Right ventricle myocardium inferior (tissue), 1 donor: ENCODE data around the gene LRRK1. TPM values are rescaled to one million over a fixed set of nuclear protein-coding genes. Genes with fewer than 3 reads are reported as not detected.

Experiments used
- ATAC-seq: fragments of 200-7000 bp; cut with Tn5 transposase; one replicate; pipeline ENCODE4 v1.9.1; 2020; ENCODE audit warnings: mild to moderate bottlenecking, moderate library complexity
- DNase-seq: peaks from one replicate; pipeline ENCODE4 v3.0.0; 2021; ENCODE audit errors: missing footprints
- intact Hi-C: fragments of 100-400 bp; cut with DNase I; formaldehyde crosslinking; loops from one replicate; pipeline ENCODE4 v1.11.0; 2022
- total RNA-seq: library from RNA; stranded (reverse); fragmentation: NEBNext Ultra II Directional; extraction: Animal tissue kit (Norgen Biotek cat#: 25700); gene quantifications from one replicate; pipeline ENCODE4 v1.2.1, GENCODE V29; 2021
- donor health status: DM: no; HTN: yes; CAD: no; lungs with severe emphysema.

LRRK1 gene
- total RNA-seq, 1 donor from 2014 or later: 2.7 TPM

GRCh38 chr15:101054991-101055390 is 135.8 kb downstream of the LRRK1 start:
- no peak for DNase-seq
- ATAC-seq: no peak
- intact Hi-C loops: no loop called here

GRCh38 chr15:101055411-101055810 is 136.3 kb downstream of the LRRK1 start:
- ATAC-seq: no peak
- intact Hi-C loops: no loop called here
- DNase-seq: no peak

- no peak for DNase-seq
- ATAC-seq: no peak
- intact Hi-C loops: no loop called here
Measured at GRCh38 chr15:101056366-101057334, 137.5 kb downstream of the LRRK1 start.

DNA sequence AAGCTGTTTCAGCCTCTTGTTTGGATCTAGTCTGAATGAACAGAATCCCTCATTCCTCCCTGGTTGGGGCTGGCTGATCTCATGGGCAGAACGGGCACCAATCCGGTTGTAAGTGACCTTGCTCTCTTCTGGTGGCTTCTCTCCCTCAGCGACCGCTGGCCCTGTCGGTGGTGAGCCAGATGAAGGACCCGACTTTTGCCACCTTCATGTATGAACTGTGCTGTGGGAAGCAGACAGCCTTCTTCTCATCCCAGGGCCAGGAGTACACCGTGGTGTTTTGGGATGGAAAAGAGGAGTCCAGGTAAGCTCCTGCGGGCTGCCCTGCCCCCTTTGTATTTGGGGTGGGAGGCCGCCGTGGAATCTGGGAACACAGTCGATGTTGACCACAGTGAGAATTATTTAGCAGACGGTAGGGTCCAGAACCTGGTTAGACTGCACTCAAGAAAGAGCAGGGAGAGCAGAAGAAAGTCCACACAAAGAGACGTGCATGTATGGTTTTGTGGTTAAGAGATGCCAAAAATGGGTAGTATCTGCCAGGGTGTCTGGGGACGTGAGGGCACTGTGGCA is 138.8 kb downstream of the LRRK1 start:
- no peak for ATAC-seq
- intact Hi-C loops: no loop called here

GRCh38 chr15:101058735-101059134 is 139.6 kb downstream of the LRRK1 start:
- intact Hi-C loops: no loop called here
- ATAC-seq (no peak), DNase-seq (no peak)

More for the DNA sequence above, 138.8 kb downstream of the LRRK1 start:
- no peak for DNase-seq

- DNase-seq (no peak), ATAC-seq (no peak)
- intact Hi-C loops: no loop called here
Measured at GRCh38 chr15:101059381-101060341, 140.5 kb downstream of the LRRK1 start.

DNA sequence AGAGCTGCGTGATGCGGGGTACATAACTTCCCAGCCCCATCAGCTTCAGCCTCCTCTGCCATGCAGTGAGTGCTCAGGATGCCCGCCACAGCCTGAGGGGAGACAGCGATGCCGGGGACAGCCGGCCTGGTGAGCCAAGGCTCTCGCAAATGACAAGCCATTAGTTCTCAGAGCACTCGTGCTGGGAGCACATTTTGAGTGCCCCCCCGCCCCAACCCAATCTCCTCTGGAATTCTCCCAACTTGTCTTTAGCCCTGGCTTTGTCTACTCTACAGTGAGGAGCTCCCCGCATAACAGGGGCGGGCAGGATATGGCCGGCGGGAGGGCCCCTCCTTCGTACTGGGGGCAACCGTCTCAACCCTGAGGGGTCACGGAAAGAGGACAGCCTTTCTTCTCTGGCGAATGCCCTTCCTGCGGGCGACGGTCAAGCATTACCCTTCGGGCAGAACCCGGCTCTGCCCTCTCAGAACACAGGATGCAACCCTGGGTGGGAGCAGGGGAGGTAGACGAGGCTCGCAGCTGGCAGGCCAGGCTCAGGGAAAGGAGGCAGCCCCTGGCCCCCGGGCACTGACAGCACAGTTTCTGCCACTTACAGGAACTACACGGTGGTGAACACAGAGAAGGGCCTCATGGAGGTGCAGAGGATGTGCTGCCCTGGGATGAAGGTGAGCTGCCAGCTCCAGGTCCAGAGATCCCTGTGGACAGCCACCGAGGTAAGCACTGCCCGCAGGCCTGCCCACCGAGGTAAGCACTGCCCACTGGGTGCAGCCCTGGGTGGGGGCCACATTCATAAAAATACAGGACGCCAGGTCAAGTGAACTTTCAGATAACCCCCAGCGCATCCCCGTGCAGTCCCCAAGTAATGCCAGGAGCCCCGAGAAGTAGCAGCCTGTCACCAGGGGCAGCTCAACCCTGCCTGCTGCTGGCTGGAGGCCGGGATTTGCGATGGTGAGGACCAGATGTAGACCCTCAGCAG is 141.7 kb downstream of the LRRK1 start:
- DNase-seq: no peak
- no peak for ATAC-seq
- intact Hi-C loops: no loop called here

- no peak for DNase-seq
- intact Hi-C loops: no loop called here
- no peak for ATAC-seq
Measured at GRCh38 chr15:101062063-101062462, 142.9 kb downstream of the LRRK1 start.

DNA sequence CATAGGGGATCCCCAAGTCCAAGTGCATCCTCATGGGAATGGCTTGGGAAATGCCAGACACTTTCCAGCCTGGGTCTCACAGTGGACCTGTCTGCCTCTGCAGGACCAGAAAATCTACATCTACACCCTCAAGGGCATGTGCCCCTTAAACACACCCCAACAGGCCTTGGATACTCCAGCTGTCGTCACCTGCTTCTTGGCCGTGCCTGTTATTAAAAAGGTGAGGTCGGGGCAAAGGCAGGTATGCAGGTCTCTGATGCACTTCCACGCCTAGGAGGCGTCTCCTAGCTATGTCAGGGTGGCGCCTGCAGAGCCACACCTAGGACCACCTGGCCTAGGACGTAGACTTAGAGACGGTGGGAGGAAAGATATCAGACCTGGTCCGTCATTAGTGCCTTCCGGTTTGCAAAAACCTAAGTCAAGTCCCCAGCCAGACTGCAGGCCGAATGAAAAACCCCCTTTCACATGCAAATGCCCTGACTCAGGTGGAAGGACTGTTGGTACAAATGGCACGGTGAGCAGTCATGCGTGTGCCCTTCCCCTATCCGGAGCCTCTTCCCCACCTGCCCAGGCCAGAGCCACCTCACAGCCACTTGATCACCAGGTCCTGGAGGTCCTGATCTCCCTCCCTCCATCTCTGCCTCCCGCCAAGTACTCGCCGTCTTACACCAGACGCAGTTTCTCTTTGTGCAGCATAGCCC is 143.5 kb downstream of the LRRK1 start:
- DNase-seq (no peak), ATAC-seq (no peak)
- intact Hi-C loops: no loop called here

GRCh38 chr15:101063212-101063611 is 144.1 kb downstream of the LRRK1 start:
- DNase-seq: no peak
- ATAC-seq: no peak
- intact Hi-C loops: no loop called here

GRCh38 chr15:101063891-101064794 is 145.0 kb downstream of the LRRK1 start:
- ATAC-seq: peak; percentile 66
- intact Hi-C loops: no loop called here
- DNase-seq: peak; percentile 83

DNA sequence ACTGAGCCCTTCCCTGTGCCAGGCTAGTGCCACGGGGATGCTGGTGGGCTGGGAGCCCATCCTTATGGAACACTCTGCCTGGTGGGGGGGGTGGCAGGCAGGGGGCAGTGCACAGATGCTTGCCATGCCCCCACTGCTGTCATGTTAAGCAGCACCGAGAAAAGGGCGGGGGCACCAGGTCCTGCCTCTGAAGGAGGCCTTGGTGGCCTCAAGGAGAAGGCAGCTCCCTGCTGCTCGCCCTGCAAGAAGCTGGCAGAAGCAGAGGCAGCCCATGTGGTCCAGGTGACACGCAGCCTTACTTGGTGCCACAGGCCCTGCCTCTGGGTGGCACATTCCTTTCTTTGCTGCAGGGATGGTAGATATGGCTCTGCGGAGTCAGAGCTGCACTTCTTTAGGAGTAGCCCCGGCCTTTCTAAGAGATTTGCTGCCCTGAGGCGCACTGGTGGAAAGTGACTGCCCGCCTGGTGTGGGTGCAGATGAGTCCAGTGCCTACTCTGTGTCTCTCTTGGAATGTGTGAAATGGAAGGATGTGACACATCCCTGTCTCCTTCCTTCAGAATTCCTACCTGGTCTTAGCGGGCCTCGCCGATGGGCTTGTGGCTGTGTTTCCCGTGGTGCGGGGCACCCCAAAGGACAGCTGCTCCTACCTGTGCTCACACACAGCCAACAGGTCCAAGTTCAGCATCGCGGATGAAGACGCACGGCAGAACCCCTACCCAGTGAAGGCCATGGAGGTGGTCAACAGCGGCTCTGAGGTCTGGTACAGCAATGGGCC is 145.8 kb downstream of the LRRK1 start:
- DNase-seq (peak; percentile 55), ATAC-seq (no peak)
- intact Hi-C loops: no loop called here

- ATAC-seq: no peak
- no peak for DNase-seq
- intact Hi-C loops: no loop called here
Measured at GRCh38 chr15:101065570-101066221, 146.5 kb downstream of the LRRK1 start.

DNA sequence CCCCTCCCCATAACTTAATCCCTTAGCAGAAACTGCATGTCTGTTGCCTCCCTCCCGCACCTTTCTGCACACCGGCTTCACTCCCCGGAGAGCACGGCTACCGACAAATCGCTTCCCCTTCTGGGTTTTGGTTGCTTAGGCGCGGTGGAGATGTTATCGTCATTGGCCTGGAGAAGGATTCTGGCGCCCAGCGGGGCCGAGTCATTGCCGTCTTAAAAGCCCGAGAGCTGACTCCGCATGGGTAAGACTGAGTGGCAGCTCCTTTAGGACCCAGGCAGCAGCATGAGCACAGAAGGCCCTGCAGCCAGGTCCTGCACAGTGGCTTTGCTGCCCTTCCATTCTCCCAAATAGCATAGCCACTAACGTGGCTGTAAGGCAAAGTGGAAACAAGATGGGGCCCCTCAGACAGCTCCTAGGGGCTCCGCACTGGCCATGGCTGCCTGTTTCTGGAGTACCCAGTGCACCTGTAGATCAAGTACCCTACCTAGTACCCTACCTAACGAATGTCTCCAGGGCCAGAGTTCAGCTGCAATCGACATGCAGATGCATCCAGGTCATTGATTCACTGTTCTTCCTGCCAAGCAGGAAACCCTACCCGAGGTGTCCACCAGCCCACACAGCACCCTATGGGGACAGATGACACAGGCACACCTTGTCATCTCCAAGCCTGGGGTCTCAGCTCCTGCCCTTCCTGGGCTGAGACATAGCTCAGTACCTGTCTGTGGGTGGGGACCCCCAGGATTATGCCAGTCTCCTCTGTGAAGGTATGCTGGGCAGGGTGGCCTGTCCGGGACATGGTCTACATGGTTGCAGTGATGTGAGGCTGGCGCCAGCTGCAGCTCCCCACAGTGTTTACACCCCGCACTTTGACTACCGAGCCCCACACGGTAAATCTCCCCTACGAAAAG is 147.6 kb downstream of the LRRK1 start:
- intact Hi-C loops: no loop called here
- no peak for ATAC-seq
- DNase-seq: peak; percentile 40
